MCF 10A (cell line): ENCODE results near the gene MPP1. TPM values are rescaled to one million over a fixed set of nuclear protein-coding genes. Genes with fewer than 3 reads are reported as not detected.

Experiments used
- BruUV-seq: library from RNA; stranded (reverse); fragments of 400-500 nt; replicated peaks from 2 replicates; lab custom pipeline; 2021; lab: Mats Ljungman, UMichigan
- CTCF ChIA-PET: fragments of 300-600 bp; sonication (Branson Sonifier 250); formaldehyde crosslinking; extraction: SDS; loops from one replicate; lab custom pipeline; 2021; ENCODE audit warnings: antibody characterized with exemption, inconsistent platforms; lab: Yijun Ruan, JAX
- POLR2A ChIA-PET: fragments of 300-600, 350-650 bp; sonication (Branson Sonifier 250); formaldehyde crosslinking; extraction: SDS; loops from one replicate; lab custom pipeline; 2020; ENCODE audit warnings: antibody characterized with exemption, inconsistent platforms; lab: Yijun Ruan, JAX
- DNase-seq: peaks from one replicate; pipeline ENCODE4 v3.0.0-alpha.2; 2018; ENCODE audit not compliant: unreplicated experiment
- H3K27ac Mint-ChIP-seq: one replicate; pipeline ENCODE4 v1.8.0; 2022; ENCODE audit warnings: mild to moderate bottlenecking, low read depth, mixed read lengths; ENCODE audit not compliant: unreplicated experiment
- H3K27me3 Mint-ChIP-seq: one replicate; pipeline ENCODE4 v1.8.0; 2022; ENCODE audit warnings: mixed read lengths; ENCODE audit not compliant: insufficient read depth, unreplicated experiment
- H3K36me3 Mint-ChIP-seq: one replicate; pipeline ENCODE4 v1.8.0; 2022; ENCODE audit warnings: mild to moderate bottlenecking, moderate library complexity, mixed read lengths; ENCODE audit not compliant: insufficient read depth, unreplicated experiment
- H3K4me1 Mint-ChIP-seq: one replicate; pipeline ENCODE4 v1.8.0; 2022; ENCODE audit warnings: mixed read lengths; ENCODE audit not compliant: insufficient read depth, unreplicated experiment
- H3K4me3 Mint-ChIP-seq: one replicate; pipeline ENCODE4 v1.8.0; 2022; ENCODE audit warnings: mild to moderate bottlenecking, moderate library complexity, mixed read lengths; ENCODE audit not compliant: unreplicated experiment
- H3K9me3 Mint-ChIP-seq: one replicate; pipeline ENCODE4 v1.8.0; 2022; ENCODE audit warnings: mixed read lengths; ENCODE audit not compliant: unreplicated experiment
- intact Hi-C: fragments of 100-400 bp; cut with micrococcal nuclease; formaldehyde crosslinking; loops from 2 replicates; pipeline ENCODE4 v1.14.1; 2022
- total RNA-seq: library from RNA; stranded (reverse); gene quantifications from 2 replicates; pipeline ENCODE4 v1.2.3, GENCODE V29; 2022
- TF ChIP-seq, protein P1 (sequence below): fragments of 200-600 bp; IDR thresholded peaks from one replicate; pipeline ENCODE4 v1.8.0; 2022; ENCODE audit warnings: antibody characterized with exemption, mild to moderate bottlenecking; ENCODE audit not compliant: unreplicated experiment

The MPP1 gene
- total RNA-seq, 1 experiment from 2014 or later: 11.8 TPM

DNA sequence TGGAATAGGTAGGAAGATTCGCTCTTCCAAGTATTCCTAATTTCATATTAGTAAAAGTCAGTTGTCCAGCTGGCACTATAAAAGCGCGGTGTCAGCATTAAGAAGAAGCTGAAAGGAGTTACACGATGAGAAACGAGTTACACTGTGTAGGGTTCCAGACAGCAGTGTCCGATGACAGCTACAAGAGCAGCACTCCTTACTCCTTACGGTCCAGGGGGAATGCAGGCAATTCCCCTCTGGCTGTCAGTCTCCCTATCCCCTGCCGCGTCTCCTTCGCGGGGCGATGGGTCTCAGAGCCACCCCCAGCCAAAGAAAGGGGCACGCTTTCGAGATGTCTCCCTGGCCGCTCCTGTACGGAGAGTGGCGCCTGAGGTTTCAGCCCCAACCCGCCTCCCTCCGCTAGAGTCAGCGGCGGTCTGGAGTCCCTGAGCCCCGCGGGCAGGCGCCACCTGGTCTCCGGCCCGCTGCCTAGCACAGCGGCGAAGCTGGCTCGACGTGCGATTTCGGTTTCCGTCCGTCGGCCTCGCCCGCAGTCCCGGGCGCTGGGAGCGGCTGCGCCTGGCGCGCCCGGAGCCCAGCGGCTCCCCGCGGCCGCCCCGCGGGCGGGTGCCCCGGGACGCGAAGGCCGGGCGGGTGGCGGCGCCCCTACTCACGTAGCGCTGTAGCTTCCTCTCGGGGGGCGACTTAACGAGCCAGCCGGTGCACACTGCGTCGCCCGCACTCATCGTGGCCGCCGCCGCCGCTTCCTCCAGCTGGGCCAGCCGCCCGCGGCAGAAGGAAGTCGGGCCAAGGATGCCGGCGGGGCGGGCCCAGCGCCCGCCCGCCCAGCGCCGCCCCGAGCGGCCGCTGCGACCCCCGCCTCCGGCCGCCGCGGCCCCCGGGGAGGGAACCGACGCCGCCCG is 54.7 kb downstream of the MPP1 start, which contains the start of gene GAB3:
GAB3 (minus strand) TSS at position 777 of the 902 bp plus-strand sequence; CDS start at position 725, 52 bp downstream.
- ChIA-PET CTCF (interaction anchor here (0.8 to 4.8 kb wide), 11 partner anchors 21 to 139 kb away, joined by 3 to 62 read pairs (median 8); partner anchors contain the start of gene SMIM9), POLR2A (interaction anchor here (2.0 to 5.2 kb wide), 4 partner anchors 12 to 32 kb away, joined by 6 to 37 read pairs (median 21); partner anchors contain the start of gene DKC1)
- intact Hi-C loops: no loop called here
- Mint-ChIP-seq H3K27ac (no peak within 1 kb of the TSS), H3K4me3 (peak within 1 kb of the TSS; percentile 57), H3K27me3 (peaks cover 14% of the 10 kb centered on the region), H3K36me3 (no peaks in the 10 kb centered on the region), H3K9me3 (no peaks in the 10 kb centered on the region), H3K4me1 (no peaks in the 10 kb centered on the region)
- TF ChIP-seq, protein P1, sequence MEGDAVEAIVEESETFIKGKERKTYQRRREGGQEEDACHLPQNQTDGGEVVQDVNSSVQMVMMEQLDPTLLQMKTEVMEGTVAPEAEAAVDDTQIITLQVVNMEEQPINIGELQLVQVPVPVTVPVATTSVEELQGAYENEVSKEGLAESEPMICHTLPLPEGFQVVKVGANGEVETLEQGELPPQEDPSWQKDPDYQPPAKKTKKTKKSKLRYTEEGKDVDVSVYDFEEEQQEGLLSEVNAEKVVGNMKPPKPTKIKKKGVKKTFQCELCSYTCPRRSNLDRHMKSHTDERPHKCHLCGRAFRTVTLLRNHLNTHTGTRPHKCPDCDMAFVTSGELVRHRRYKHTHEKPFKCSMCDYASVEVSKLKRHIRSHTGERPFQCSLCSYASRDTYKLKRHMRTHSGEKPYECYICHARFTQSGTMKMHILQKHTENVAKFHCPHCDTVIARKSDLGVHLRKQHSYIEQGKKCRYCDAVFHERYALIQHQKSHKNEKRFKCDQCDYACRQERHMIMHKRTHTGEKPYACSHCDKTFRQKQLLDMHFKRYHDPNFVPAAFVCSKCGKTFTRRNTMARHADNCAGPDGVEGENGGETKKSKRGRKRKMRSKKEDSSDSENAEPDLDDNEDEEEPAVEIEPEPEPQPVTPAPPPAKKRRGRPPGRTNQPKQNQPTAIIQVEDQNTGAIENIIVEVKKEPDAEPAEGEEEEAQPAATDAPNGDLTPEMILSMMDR: no peak
- DNase-seq: no peak
- no TSS peak for BruUV-seq

DNA sequence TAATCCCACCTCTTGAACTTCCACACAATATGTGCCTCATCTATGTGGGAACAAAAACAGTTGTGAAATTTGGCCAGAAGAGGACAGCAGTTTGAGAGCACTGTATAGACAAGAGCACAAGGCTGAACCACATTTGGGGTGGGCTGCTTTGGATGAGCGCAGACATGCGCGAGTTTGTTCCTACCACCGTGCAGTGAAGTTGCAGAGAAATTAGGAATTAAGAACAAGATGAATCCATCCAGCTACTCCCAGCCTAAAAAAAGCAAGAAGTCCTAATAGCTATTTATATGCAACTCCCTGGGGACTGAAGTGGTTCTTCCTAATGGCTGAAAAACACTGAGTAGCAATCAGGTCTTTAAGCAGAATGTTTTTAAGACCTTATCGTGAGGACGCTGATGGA is 55.4 kb downstream of the MPP1 start:
- Mint-ChIP-seq H3K4me3 (no peak overlapping the region), H3K9me3 (no peaks in the 10 kb centered on the region), H3K27me3 (peaks cover 14% of the 10 kb centered on the region), H3K36me3 (no peaks in the 10 kb centered on the region), H3K4me1 (no peaks in the 10 kb centered on the region), H3K27ac (no peak overlapping the region)
- DNase-seq: no peak
- ChIA-PET POLR2A (interaction anchor here (2.0 to 5.2 kb wide), 4 partner anchors 13 to 31 kb away, joined by 6 to 37 read pairs (median 21); partner anchors contain the start of gene DKC1), CTCF (interaction anchor here (0.6 to 4.8 kb wide), 17 partner anchors 14 to 1022 kb away, joined by 3 to 62 read pairs (median 6); partner anchors contain the start of gene SMIM9)
- intact Hi-C loops: no loop called here
- BruUV-seq: TSS peak; percentile 50
- TF ChIP-seq, protein P1: no peak

GRCh38 chrX:154748712-154749339 is 56.5 kb downstream of the MPP1 start:
- H3K36me3 Mint-ChIP-seq: no peaks in the 10 kb centered on the region
- no peak overlapping the region for H3K4me3 Mint-ChIP-seq
- no TSS peak for BruUV-seq
- ChIA-PET POLR2A (interaction anchor here (0.9 to 5.2 kb wide), 10 partner anchors 14 to 149 kb away, joined by 3 to 37 read pairs (median 6); partner anchors contain the start of gene DKC1), CTCF (interaction anchor here (0.6 to 4.8 kb wide), 31 partner anchors 10 to 627 kb away, joined by 3 to 62 read pairs (median 4); partner anchors contain the start of gene SMIM9)
- TF ChIP-seq, protein P1: peak; percentile 77
- intact Hi-C loops: loop anchor here (1.0 kb wide), 3 partner anchors 21 to 92 kb away; no protein-coding TSS in a partner anchor
- DNase-seq: peak; percentile 79
- no peak overlapping the region for H3K27ac Mint-ChIP-seq
- no peaks in the 10 kb centered on the region for H3K4me1 Mint-ChIP-seq
- peaks cover 14% of the 10 kb centered on the region for H3K27me3 Mint-ChIP-seq
- H3K9me3 Mint-ChIP-seq: no peaks in the 10 kb centered on the region
